ENCODE data around the gene TNS4.

DNA sequence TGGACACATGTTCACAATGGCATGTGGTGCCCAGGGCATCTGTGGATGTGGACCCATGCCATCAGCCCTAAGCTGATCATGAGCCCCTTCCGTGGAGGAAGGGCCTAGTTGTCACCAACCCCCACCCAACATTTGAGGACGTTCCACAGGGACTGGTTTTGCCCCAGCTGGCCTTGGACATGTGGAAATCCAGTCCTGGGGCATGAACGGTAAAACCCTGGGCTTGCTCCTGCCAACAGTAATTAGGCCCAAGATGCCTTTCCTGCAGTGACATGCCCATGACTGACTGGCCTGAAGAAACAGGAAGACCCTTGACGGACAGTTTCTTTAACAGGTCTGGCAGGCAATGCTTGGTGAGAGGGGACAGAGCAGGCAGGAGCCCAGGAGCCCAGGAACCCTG is 7.7 kb downstream of the TNS4 start:
- TF ChIP-seq, protein P1, sequence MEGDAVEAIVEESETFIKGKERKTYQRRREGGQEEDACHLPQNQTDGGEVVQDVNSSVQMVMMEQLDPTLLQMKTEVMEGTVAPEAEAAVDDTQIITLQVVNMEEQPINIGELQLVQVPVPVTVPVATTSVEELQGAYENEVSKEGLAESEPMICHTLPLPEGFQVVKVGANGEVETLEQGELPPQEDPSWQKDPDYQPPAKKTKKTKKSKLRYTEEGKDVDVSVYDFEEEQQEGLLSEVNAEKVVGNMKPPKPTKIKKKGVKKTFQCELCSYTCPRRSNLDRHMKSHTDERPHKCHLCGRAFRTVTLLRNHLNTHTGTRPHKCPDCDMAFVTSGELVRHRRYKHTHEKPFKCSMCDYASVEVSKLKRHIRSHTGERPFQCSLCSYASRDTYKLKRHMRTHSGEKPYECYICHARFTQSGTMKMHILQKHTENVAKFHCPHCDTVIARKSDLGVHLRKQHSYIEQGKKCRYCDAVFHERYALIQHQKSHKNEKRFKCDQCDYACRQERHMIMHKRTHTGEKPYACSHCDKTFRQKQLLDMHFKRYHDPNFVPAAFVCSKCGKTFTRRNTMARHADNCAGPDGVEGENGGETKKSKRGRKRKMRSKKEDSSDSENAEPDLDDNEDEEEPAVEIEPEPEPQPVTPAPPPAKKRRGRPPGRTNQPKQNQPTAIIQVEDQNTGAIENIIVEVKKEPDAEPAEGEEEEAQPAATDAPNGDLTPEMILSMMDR (IDR thresholded peaks at IDR 0.05; ENCODE audit: insufficient read depth, low read length) = no peak
- TF ChIP-seq, protein P2, sequence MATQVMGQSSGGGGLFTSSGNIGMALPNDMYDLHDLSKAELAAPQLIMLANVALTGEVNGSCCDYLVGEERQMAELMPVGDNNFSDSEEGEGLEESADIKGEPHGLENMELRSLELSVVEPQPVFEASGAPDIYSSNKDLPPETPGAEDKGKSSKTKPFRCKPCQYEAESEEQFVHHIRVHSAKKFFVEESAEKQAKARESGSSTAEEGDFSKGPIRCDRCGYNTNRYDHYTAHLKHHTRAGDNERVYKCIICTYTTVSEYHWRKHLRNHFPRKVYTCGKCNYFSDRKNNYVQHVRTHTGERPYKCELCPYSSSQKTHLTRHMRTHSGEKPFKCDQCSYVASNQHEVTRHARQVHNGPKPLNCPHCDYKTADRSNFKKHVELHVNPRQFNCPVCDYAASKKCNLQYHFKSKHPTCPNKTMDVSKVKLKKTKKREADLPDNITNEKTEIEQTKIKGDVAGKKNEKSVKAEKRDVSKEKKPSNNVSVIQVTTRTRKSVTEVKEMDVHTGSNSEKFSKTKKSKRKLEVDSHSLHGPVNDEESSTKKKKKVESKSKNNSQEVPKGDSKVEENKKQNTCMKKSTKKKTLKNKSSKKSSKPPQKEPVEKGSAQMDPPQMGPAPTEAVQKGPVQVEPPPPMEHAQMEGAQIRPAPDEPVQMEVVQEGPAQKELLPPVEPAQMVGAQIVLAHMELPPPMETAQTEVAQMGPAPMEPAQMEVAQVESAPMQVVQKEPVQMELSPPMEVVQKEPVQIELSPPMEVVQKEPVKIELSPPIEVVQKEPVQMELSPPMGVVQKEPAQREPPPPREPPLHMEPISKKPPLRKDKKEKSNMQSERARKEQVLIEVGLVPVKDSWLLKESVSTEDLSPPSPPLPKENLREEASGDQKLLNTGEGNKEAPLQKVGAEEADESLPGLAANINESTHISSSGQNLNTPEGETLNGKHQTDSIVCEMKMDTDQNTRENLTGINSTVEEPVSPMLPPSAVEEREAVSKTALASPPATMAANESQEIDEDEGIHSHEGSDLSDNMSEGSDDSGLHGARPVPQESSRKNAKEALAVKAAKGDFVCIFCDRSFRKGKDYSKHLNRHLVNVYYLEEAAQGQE (IDR thresholded peaks at IDR 0.05; ENCODE audit: insufficient replicate concordance, low read depth) = no peak
- no peak for TF ChIP-seq SPI1 (IDR thresholded peaks at IDR 0.05; ENCODE audit: borderline replicate concordance, low read depth)
- TF ChIP-seq GABPA (IDR thresholded peaks at IDR 0.05; ENCODE audit: low read depth) = no peak
- TF ChIP-seq POLR2AphosphoS5 (IDR thresholded peaks at IDR 0.05; ENCODE audit: low read depth) = no peak

Measured in HL-60 (cell line).